Measurements from ENCODE around the gene GAB4. TPM values are rescaled to one million over a fixed set of nuclear protein-coding genes. Genes with fewer than 3 reads are reported as not detected.

Gene GAB4
- total RNA-seq, 1 donor from 2014 or later = not detected

- Histone ChIP-seq H3K27me3 (ENCODE audit: low read depth) (peaks cover 92% of the 10 kb centered on the region), H3K4me3 (no peak overlapping the region), H3K27ac (replicated peaks) (no peak overlapping the region), H3K36me3 (no peaks in the 10 kb centered on the region), H3K9me3 (replicated peaks) (no peaks in the 10 kb centered on the region), H3K4me1 (no peaks in the 10 kb centered on the region)
- no peak for TF ChIP-seq CTCF (IDR thresholded peaks at IDR 0.05; ENCODE audit: borderline replicate concordance)
- intact Hi-C loops (cut with micrococcal nuclease) = no loop called here
- no peak for DNase-seq
Observed at GRCh38 chr22:16933291-16934282, 74.4 kb downstream of the GAB4 start.

- Histone ChIP-seq H3K4me3 (no peak overlapping the region), H3K4me1 (no peaks in the 10 kb centered on the region), H3K9me3 (replicated peaks) (no peaks in the 10 kb centered on the region), H3K27ac (replicated peaks) (no peak overlapping the region), H3K27me3 (ENCODE audit: low read depth) (peaks cover 96% of the 10 kb centered on the region), H3K36me3 (no peaks in the 10 kb centered on the region)
- DNase-seq = no peak
- TF ChIP-seq CTCF (IDR thresholded peaks at IDR 0.05; ENCODE audit: borderline replicate concordance) = peak; percentile 30
- intact Hi-C loops (cut with micrococcal nuclease) = no loop called here
Observed at GRCh38 chr22:16932577-16932976, 75.4 kb downstream of the GAB4 start.

GRCh38 chr22:16925407-16925966 lies 82.5 kb downstream of the GAB4 start:
- Histone ChIP-seq H3K4me3 (no peak overlapping the region), H3K4me1 (no peaks in the 10 kb centered on the region), H3K27me3 (ENCODE audit: low read depth) (peaks cover 99% of the 10 kb centered on the region), H3K36me3 (no peaks in the 10 kb centered on the region), H3K9me3 (replicated peaks) (no peaks in the 10 kb centered on the region), H3K27ac (replicated peaks) (no peak overlapping the region)
- intact Hi-C loops (cut with micrococcal nuclease) = no loop called here
- no peak for DNase-seq
- no peak for TF ChIP-seq CTCF (IDR thresholded peaks at IDR 0.05; ENCODE audit: borderline replicate concordance)

- no peak for TF ChIP-seq CTCF (IDR thresholded peaks at IDR 0.05; ENCODE audit: borderline replicate concordance)
- intact Hi-C loops (cut with micrococcal nuclease) = no loop called here
- peaks cover 96% of the 10 kb centered on the region for H3K27me3 ChIP-seq (ENCODE audit: low read depth)
Observed at GRCh38 chr22:16922706-16923105, 85.3 kb downstream of the GAB4 start.

GRCh38 chr22:16922076-16922475 lies 85.9 kb downstream of the GAB4 start:
- Histone ChIP-seq H3K27ac (replicated peaks) (no peak overlapping the region), H3K4me1 (no peaks in the 10 kb centered on the region), H3K4me3 (no peak overlapping the region), H3K36me3 (no peaks in the 10 kb centered on the region), H3K9me3 (replicated peaks) (no peaks in the 10 kb centered on the region), H3K27me3 (ENCODE audit: low read depth) (peaks cover 96% of the 10 kb centered on the region)
- intact Hi-C loops (cut with micrococcal nuclease) = no loop called here
- no peak for TF ChIP-seq CTCF (IDR thresholded peaks at IDR 0.05; ENCODE audit: borderline replicate concordance)
- no peak for DNase-seq

More at GRCh38 chr22:16922706-16923105, 85.3 kb downstream of the GAB4 start:
- H3K27ac ChIP-seq (replicated peaks) = no peak overlapping the region
- H3K4me3 ChIP-seq = no peak overlapping the region
- H3K36me3 ChIP-seq = no peaks in the 10 kb centered on the region
- no peak for DNase-seq
- no peaks in the 10 kb centered on the region for H3K9me3 ChIP-seq (replicated peaks)
- H3K4me1 ChIP-seq = no peaks in the 10 kb centered on the region

Data from left ventricle myocardium inferior (tissue), 1 donor.